Measurements from ENCODE around the gene FXYD5.

Gene FXYD5

GRCh38 chr19:35206379-35206778, 51.8 kb downstream of the FXYD5 start:
- H3K27me3 ChIP-seq (ENCODE audit: insufficient read depth, insufficient read length) = no peaks in the 10 kb centered on the region
- H3K4me3 ChIP-seq (ENCODE audit: insufficient read length, low read depth) = no peak overlapping the region
- H3K4me1 ChIP-seq (ENCODE audit: insufficient read depth, insufficient read length) = peaks cover 9% of the 10 kb centered on the region
- no peak for DNase-seq (ENCODE audit: low read depth, low spot score)
- no peak for TF ChIP-seq ZNF274 (IDR thresholded peaks at IDR 0.05; ENCODE audit: low read depth, low read length)
- no peak overlapping the region for H3K9ac ChIP-seq (ENCODE audit: insufficient read length, low read depth)
- no peaks in the 10 kb centered on the region for H3K36me3 ChIP-seq (ENCODE audit: insufficient read depth, insufficient read length, low read length)
- H3K9me3 ChIP-seq (ENCODE audit: insufficient read depth, low read length) = no peaks in the 10 kb centered on the region

- Histone ChIP-seq H3K9ac (ENCODE audit: insufficient read length, low read depth) (no peak overlapping the region), H3K4me1 (ENCODE audit: insufficient read depth, insufficient read length) (peaks cover 9% of the 10 kb centered on the region), H3K4me3 (ENCODE audit: insufficient read length, low read depth) (no peak overlapping the region), H3K9me3 (ENCODE audit: insufficient read depth, low read length) (no peaks in the 10 kb centered on the region), H3K27me3 (ENCODE audit: insufficient read depth, insufficient read length) (no peaks in the 10 kb centered on the region), H3K36me3 (ENCODE audit: insufficient read depth, insufficient read length, low read length) (no peaks in the 10 kb centered on the region)
- DNase-seq (ENCODE audit: low read depth, low spot score) = no peak
- no peak for TF ChIP-seq SUZ12 (IDR thresholded peaks at IDR 0.05; ENCODE audit: extremely low read depth, insufficient read depth, insufficient read length)
- no peak for TF ChIP-seq YY1 (IDR thresholded peaks at IDR 0.05; ENCODE audit: insufficient read depth, insufficient read length)
- no peak for TF ChIP-seq ZNF274 (IDR thresholded peaks at IDR 0.05; ENCODE audit: low read depth, low read length)
Observed at GRCh38 chr19:35206855-35207254, 52.3 kb downstream of the FXYD5 start.

GRCh38 chr19:35207391-35207871, 52.9 kb downstream of the FXYD5 start:
- TF ChIP-seq SUZ12 (IDR thresholded peaks at IDR 0.05; ENCODE audit: extremely low read depth, insufficient read depth, insufficient read length) (no peak), YY1 (IDR thresholded peaks at IDR 0.05; ENCODE audit: insufficient read depth, insufficient read length) (no peak), ZNF274 (IDR thresholded peaks at IDR 0.05; ENCODE audit: low read depth, low read length) (no peak)
- no peak overlapping the region for H3K4me3 ChIP-seq (ENCODE audit: insufficient read length, low read depth)
- no peak overlapping the region for H3K9ac ChIP-seq (ENCODE audit: insufficient read length, low read depth)
- no peak for DNase-seq (ENCODE audit: low read depth, low spot score)
- no peaks in the 10 kb centered on the region for H3K9me3 ChIP-seq (ENCODE audit: insufficient read depth, low read length)
- H3K27me3 ChIP-seq (ENCODE audit: insufficient read depth, insufficient read length) = no peaks in the 10 kb centered on the region
- H3K4me1 ChIP-seq (ENCODE audit: insufficient read depth, insufficient read length) = peaks cover 9% of the 10 kb centered on the region
- H3K36me3 ChIP-seq (ENCODE audit: insufficient read depth, insufficient read length, low read length) = no peaks in the 10 kb centered on the region

GRCh38 chr19:35208121-35208520, 53.6 kb downstream of the FXYD5 start:
- peaks cover 7% of the 10 kb centered on the region for H3K4me1 ChIP-seq (ENCODE audit: insufficient read depth, insufficient read length)
- no peak overlapping the region for H3K4me3 ChIP-seq (ENCODE audit: insufficient read length, low read depth)
- no peak for DNase-seq (ENCODE audit: low read depth, low spot score)
- H3K27me3 ChIP-seq (ENCODE audit: insufficient read depth, insufficient read length) = no peaks in the 10 kb centered on the region
- H3K9ac ChIP-seq (ENCODE audit: insufficient read length, low read depth) = no peak overlapping the region
- no peaks in the 10 kb centered on the region for H3K9me3 ChIP-seq (ENCODE audit: insufficient read depth, low read length)
- no peaks in the 10 kb centered on the region for H3K36me3 ChIP-seq (ENCODE audit: insufficient read depth, insufficient read length, low read length)
- TF ChIP-seq ZNF274 (IDR thresholded peaks at IDR 0.05; ENCODE audit: low read depth, low read length) (no peak), YY1 (IDR thresholded peaks at IDR 0.05; ENCODE audit: insufficient read depth, insufficient read length) (no peak), SUZ12 (IDR thresholded peaks at IDR 0.05; ENCODE audit: extremely low read depth, insufficient read depth, insufficient read length) (no peak)

- DNase-seq (ENCODE audit: low read depth, low spot score) = no peak
- peaks cover 3% of the 10 kb centered on the region for H3K4me1 ChIP-seq (ENCODE audit: insufficient read depth, insufficient read length)
- H3K27me3 ChIP-seq (ENCODE audit: insufficient read depth, insufficient read length) = no peaks in the 10 kb centered on the region
Observed at GRCh38 chr19:35209646-35210045, 55.1 kb downstream of the FXYD5 start.

GRCh38 chr19:35211545-35212230, 57.2 kb downstream of the FXYD5 start:
- H3K4me3 ChIP-seq (ENCODE audit: insufficient read length, low read depth) = no peak overlapping the region
- DNase-seq (ENCODE audit: low read depth, low spot score) = no peak
- no peaks in the 10 kb centered on the region for H3K27me3 ChIP-seq (ENCODE audit: insufficient read depth, insufficient read length)
- H3K9ac ChIP-seq (ENCODE audit: insufficient read length, low read depth) = no peak overlapping the region
- no peaks in the 10 kb centered on the region for H3K9me3 ChIP-seq (ENCODE audit: insufficient read depth, low read length)
- TF ChIP-seq ZNF274 (IDR thresholded peaks at IDR 0.05; ENCODE audit: low read depth, low read length) (no peak), YY1 (IDR thresholded peaks at IDR 0.05; ENCODE audit: insufficient read depth, insufficient read length) (no peak), SUZ12 (IDR thresholded peaks at IDR 0.05; ENCODE audit: extremely low read depth, insufficient read depth, insufficient read length) (no peak)
- H3K4me1 ChIP-seq (ENCODE audit: insufficient read depth, insufficient read length) = no peaks in the 10 kb centered on the region
- H3K36me3 ChIP-seq (ENCODE audit: insufficient read depth, insufficient read length, low read length) = no peaks in the 10 kb centered on the region

More at GRCh38 chr19:35209646-35210045, 55.1 kb downstream of the FXYD5 start:
- TF ChIP-seq SUZ12 (IDR thresholded peaks at IDR 0.05; ENCODE audit: extremely low read depth, insufficient read depth, insufficient read length) = no peak
- no peak for TF ChIP-seq ZNF274 (IDR thresholded peaks at IDR 0.05; ENCODE audit: low read depth, low read length)
- TF ChIP-seq YY1 (IDR thresholded peaks at IDR 0.05; ENCODE audit: insufficient read depth, insufficient read length) = no peak
- Histone ChIP-seq H3K36me3 (ENCODE audit: insufficient read depth, insufficient read length, low read length) (no peaks in the 10 kb centered on the region), H3K9ac (ENCODE audit: insufficient read length, low read depth) (no peak overlapping the region), H3K9me3 (ENCODE audit: insufficient read depth, low read length) (no peaks in the 10 kb centered on the region), H3K4me3 (ENCODE audit: insufficient read length, low read depth) (no peak overlapping the region)

GRCh38 chr19:35212241-35212640, 57.7 kb downstream of the FXYD5 start:
- no peaks in the 10 kb centered on the region for H3K36me3 ChIP-seq (ENCODE audit: insufficient read depth, insufficient read length, low read length)
- no peaks in the 10 kb centered on the region for H3K27me3 ChIP-seq (ENCODE audit: insufficient read depth, insufficient read length)
- no peak overlapping the region for H3K4me3 ChIP-seq (ENCODE audit: insufficient read length, low read depth)
- no peak for DNase-seq (ENCODE audit: low read depth, low spot score)
- no peaks in the 10 kb centered on the region for H3K9me3 ChIP-seq (ENCODE audit: insufficient read depth, low read length)
- no peak overlapping the region for H3K9ac ChIP-seq (ENCODE audit: insufficient read length, low read depth)
- TF ChIP-seq YY1 (IDR thresholded peaks at IDR 0.05; ENCODE audit: insufficient read depth, insufficient read length) (no peak), ZNF274 (IDR thresholded peaks at IDR 0.05; ENCODE audit: low read depth, low read length) (no peak)
- no peaks in the 10 kb centered on the region for H3K4me1 ChIP-seq (ENCODE audit: insufficient read depth, insufficient read length)
